Stimulated activated CD8-positive, alpha-beta memory T cell treated with anti-CD3 and anti-CD28 coated beads, Interleukin-4, amount 100 ng/mL, for 24 hours (primary cell): ENCODE results near the gene BRPF1.
"Not testable (repeated sequence)": the region's sequence is repeated elsewhere in the genome, so short reads cannot be mapped to it uniquely, and the experiment has no call there.

Experiments used
- DNase-seq: peaks from one replicate; pipeline ENCODE4 v3.0.0-alpha.2; 2020; ENCODE audit warnings: low read depth

Gene BRPF1

DNA sequence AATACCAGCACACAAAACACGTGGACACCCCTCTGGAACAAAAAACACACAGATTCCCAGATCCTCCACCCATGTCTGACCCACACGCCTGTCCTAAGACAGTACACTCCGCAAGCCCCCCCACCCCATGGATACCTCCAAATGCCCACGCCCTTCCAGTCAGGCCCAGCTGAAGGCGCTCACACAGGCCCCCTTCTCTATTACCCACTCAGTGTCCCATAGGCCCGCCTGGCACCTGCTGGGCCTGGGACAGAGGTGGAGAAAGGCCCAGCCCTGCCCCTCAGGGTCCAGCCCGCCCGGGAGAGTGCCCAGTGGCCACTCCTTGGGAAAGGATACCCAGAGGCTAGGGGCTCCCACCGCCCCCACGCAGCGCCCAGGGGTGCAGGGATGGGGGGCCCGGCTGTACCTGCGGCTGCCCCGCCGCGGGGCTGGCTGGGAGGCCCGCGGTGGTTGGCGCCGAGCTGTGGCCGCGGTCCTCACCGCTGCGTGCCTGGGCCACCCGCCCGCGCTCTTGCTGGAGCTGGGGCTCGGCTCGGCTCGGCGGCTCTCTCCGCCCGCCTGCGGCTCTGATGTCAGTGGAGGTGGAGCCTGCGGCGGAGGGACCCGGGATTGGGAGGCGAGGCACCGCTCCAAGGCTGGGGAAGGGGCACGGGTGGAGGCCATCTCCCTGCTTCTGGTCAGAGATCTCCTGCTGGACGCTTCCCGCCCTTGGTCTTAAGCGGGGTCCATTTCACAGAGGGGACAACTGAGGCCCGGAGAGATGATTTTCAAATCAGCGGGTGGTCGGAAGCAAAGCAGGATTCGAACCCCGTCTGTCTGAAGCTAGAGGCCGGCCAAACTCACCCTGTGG lies 38.1 kb downstream of the BRPF1 start, which contains the start of gene CAMK1:
Gene CAMK1, minus strand, starts transcription at position 522 of the 850 bp plus-strand sequence. CDS start 2,198 bp downstream, outside the sequence.
- peak; percentile 49 for DNase-seq

GRCh38 chr3:9770276-9770812 lies 38.8 kb downstream of the BRPF1 start:
- no peak for DNase-seq

- not testable (repeated sequence) for DNase-seq
Observed at GRCh38 chr3:9771007-9771406, 39.5 kb downstream of the BRPF1 start.

- no peak for DNase-seq
Observed at GRCh38 chr3:9776896-9777693, 45.6 kb downstream of the BRPF1 start.

GRCh38 chr3:9777694-9778021 lies 46.1 kb downstream of the BRPF1 start:
- DNase-seq = no peak

- peak; percentile 44 for DNase-seq
Observed at GRCh38 chr3:9778143-9779074, 46.9 kb downstream of the BRPF1 start.

GRCh38 chr3:9779075-9779593 lies 47.6 kb downstream of the BRPF1 start:
- DNase-seq = no peak

GRCh38 chr3:9779721-9780457 lies 48.4 kb downstream of the BRPF1 start:
- DNase-seq = peak; percentile 26

- no peak for DNase-seq
Observed at GRCh38 chr3:9780458-9780812, 48.9 kb downstream of the BRPF1 start.

- DNase-seq = no peak
Observed at GRCh38 chr3:9780910-9781309, 49.4 kb downstream of the BRPF1 start.

DNA sequence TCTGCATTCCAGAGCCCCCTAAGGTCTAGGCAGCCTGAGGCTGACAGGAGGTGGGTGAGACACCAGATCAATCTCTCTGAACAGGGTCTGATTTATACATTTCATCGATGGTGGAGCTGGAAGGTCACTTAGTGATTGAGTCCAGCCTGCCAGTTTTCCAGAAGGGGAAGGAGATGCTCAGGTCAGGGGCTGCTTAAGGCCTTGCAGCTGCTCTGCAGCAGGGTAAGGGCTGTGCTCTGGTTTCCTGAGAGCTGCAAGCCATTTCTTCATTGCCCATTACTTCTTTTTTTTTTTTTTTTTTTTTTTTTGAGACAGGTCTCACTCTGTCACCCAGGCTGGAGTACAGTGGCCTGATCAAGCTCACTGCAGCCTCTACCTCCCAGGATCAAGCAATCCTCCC lies 50.0 kb downstream of the BRPF1 start:
- DNase-seq = no peak

- no peak for DNase-seq
Observed at GRCh38 chr3:9781978-9782603, 50.6 kb downstream of the BRPF1 start.

- DNase-seq = no peak
Observed at GRCh38 chr3:9782770-9783169, 51.2 kb downstream of the BRPF1 start.

DNA sequence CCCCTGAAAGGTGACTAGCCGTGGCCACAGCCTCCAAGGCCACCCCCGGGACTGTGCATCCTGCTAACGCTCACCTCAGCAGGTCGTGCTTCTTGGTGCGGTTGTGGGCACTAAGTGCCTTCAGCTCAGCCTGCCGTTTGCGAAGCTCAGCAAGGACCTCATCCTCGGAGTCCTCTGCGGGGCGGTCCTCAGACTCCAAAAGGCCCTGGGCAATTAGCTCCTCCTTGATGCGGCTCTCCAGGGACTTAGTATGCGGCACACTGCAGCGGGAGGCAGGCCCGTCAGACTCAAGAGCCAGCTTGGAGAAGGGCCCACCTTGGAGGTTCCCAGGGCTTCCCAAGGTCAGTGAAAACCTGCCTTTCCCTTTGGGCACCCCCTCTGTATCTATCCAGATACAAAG lies 52.4 kb downstream of the BRPF1 start:
- no peak for DNase-seq

DNA sequence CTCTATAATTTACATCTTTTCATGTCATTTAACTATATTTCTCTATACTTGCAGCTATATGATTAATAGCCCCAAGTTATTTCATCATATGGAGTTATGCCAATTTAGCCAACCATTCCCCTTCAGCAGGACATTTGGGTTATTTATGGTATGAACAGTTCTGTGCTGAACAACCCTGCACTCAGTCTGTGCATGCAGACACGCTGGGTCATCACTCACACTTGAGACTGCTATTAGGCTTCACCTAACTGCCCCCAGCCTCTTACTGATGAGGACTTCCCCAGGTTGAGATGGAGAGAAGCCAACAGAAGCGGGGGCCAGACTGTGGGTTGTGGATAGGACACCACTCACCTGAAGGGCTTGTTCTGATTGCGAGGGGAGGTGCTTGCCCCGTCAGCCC lies 53.4 kb downstream of the BRPF1 start:
- no peak for DNase-seq

GRCh38 chr3:9785602-9786001 lies 54.1 kb downstream of the BRPF1 start:
- no peak for DNase-seq

GRCh38 chr3:9786209-9786739 lies 54.7 kb downstream of the BRPF1 start:
- DNase-seq = no peak

GRCh38 chr3:9786825-9787669 lies 55.5 kb downstream of the BRPF1 start:
- DNase-seq = no peak

DNA sequence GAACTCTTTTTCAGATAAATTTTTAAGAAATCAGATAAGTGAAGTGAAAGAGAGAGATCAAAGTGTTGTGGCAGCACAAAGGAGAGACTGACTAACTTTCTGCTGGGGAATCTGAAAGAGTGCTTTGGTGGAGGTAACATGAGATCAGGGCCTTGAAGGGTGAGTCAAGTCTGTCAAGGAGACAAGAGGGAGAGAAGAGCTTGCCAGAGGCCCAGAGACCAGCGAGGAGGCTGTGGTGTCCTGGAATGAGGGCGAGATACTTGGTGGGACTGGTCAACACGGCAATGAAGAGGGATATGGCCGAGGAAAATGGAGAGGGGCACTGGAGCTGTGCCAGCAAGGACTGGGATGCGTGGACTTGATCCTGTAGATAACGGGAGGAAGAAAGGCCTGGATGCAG lies 56.2 kb downstream of the BRPF1 start:
- DNase-seq = no peak
